ENCODE data around the gene PDCD6IP.

DNA sequence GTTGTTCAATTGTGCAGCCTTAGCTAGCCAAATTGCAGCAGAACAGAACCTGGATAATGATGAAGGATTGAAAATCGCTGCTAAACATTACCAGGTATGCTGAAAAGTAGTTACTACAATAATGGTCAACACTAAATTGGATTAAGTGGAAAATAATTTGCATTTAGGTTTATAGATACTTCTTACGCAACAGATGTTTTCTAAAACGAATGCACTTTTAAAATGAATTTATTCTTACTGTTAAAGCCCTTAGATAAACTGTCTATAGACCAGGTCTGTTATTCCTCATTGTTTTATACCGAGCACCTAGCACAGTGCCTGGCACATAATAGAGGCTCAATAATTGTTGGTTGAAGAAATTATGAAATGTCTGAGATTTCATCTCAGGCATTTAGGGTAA lies 23.6 kb downstream of the PDCD6IP start:
- TF ChIP-seq, protein P1, sequence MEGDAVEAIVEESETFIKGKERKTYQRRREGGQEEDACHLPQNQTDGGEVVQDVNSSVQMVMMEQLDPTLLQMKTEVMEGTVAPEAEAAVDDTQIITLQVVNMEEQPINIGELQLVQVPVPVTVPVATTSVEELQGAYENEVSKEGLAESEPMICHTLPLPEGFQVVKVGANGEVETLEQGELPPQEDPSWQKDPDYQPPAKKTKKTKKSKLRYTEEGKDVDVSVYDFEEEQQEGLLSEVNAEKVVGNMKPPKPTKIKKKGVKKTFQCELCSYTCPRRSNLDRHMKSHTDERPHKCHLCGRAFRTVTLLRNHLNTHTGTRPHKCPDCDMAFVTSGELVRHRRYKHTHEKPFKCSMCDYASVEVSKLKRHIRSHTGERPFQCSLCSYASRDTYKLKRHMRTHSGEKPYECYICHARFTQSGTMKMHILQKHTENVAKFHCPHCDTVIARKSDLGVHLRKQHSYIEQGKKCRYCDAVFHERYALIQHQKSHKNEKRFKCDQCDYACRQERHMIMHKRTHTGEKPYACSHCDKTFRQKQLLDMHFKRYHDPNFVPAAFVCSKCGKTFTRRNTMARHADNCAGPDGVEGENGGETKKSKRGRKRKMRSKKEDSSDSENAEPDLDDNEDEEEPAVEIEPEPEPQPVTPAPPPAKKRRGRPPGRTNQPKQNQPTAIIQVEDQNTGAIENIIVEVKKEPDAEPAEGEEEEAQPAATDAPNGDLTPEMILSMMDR (IDR thresholded peaks at IDR 0.05), result no peak
- TF ChIP-seq POLR2A (IDR thresholded peaks at IDR 0.05), result no peak
